ENCODE measurements around the gene PIR.
A peak's percentile ranks its signal among the peaks of the same experiment; 100 is the strongest.

Gene PIR

DNA sequence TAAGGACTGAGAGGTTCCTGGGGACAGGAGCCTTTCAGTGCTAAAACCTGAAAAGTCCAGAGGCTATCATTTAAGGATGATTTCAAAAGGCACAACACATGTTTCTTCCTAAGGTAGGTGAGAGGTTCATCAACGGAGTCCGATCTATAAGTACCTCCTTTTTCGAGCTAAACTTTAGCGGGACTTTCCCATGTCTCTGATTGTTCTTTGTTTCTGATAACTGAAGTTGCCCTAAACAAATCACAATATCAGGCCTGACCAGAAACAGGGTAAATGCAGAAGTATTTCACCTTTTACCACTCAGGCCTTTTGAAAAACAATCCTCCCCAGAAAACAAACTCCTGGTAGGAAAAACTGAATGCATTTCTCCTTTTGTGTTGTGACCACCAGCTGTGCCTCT lies 17.6 kb downstream of the PIR start:
- no peak for DNase-seq

DNA sequence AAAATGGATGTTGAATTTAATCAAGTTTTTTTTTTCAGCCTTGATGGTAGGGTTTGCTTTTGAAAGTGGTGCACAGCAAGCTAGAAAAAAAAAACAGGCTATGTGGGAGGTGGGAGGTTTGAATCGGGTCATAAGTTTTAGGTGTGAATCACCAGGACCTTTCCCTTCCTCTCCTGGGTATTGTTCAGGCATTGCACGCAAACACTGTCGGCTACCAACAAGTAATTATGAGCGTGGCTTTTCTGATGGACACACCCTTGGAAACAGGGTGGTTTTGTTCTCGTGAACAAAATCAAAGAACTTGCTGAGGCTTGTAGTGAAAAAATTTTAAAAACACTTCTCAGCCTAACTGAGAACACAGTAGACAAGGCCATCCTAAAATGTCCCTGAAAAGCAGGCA lies 18.1 kb downstream of the PIR start:
- DNase-seq: no peak

DNA sequence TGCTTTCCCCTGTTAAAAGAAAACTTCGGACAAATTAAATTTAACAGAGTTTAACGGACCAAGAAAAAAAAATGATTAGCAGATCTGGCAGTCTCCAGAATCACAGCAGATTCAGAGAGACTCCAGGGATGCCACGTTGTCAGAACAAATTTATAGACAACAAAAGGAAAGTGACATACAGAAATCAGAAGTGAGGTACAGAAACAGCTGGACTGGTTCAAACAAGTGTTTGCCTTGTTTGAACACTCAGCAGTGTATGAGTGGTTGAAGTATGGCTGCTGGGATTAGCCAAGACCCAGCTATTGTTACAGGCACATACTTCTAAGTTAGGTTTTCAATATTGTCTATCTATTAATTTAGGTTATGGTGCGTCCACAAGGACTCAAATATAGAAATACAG lies 19.1 kb downstream of the PIR start:
- DNase-seq: no peak

GRCh38 chrX:15472531-15472930 lies 20.6 kb downstream of the PIR start:
- DNase-seq: no peak

DNA sequence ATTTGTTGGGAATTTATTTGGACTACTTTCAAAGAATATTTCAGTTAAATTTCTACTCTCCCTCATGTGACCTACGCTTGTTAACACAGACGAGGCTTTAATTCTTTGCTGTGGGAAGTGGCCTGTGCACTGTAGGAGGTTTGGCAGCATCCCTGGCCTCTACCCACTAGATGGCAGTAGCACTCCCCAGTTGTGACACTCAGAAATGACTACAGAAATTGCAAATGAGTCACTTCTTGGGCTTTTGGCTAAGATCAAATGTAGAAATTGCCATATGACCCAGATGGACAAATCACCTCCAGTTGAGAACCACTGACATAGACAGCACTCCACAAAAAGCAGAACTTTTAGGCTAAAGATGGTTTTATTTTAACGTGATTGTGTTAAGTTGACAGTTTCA lies 22.1 kb downstream of the PIR start:
- peak; percentile 56 for DNase-seq

- no peak for DNase-seq
These were observed 23.5 kb downstream of the PIR start for GRCh38 chrX:15469613-15470012.

GRCh38 chrX:15468036-15468435 lies 25.1 kb downstream of the PIR start:
- no peak for DNase-seq

- DNase-seq: peak; percentile 45
These were observed 27.1 kb downstream of the PIR start for GRCh38 chrX:15465896-15466651.

DNA sequence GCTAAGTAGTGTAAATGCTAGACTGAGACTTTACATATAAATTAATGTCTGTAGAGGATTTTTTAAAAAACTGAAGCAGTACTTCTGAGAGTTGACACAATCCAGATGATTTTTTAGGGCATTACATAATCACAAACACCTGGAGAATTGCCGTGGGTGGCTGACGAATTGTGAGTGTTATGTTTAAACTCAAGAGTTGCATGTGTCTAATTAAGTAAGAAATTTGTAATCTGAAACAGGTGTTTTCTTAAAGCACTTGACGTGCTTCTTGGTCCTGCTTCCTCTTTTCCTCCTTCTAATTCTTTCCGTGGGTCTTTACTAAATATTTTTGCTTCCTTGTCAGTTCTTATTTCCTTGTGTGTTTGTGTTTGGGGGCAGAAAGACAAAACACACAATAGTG lies 27.8 kb downstream of the PIR start:
- no peak for DNase-seq

GRCh38 chrX:15464704-15465103 lies 28.4 kb downstream of the PIR start:
- DNase-seq: no peak

- no peak for DNase-seq
These were observed 41.2 kb downstream of the PIR start for GRCh38 chrX:15451913-15452312.

DNA sequence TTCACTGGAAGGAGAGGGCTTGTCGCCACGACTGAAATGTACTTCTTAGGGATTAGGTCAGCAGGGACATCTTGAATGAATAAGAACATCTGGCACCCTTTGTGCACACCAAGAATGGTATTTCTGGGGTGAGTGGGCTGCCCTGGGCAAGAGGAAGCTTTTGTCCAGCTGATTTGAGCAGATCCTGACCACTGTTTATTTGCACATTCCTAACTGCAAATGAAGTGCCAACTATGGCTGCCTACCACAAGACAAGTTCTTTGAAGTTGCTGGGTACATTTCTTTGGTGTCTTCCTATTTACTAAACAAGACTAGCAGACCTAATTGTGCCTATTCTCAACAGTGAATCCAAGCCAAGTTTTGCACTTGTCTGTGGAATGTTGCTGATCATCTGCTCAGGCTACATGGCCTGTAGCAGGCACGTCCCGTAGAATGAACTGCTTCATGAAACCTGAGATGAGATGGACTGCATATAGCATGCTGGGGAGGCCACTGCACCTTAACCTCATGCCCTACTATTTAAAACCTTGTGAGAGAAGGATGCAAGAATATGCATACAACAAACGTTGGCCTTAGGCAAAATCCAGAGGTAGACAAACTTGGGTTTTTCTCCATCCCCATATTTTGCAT lies 45.0 kb downstream of the PIR start:
- DNase-seq: no peak

GRCh38 chrX:15441464-15441863 lies 51.7 kb downstream of the PIR start:
- no peak for DNase-seq

- no peak for DNase-seq
These were observed 54.8 kb downstream of the PIR start for GRCh38 chrX:15438332-15438731.

- no peak for DNase-seq
These were observed 55.4 kb downstream of the PIR start for GRCh38 chrX:15437724-15438123.

DNA sequence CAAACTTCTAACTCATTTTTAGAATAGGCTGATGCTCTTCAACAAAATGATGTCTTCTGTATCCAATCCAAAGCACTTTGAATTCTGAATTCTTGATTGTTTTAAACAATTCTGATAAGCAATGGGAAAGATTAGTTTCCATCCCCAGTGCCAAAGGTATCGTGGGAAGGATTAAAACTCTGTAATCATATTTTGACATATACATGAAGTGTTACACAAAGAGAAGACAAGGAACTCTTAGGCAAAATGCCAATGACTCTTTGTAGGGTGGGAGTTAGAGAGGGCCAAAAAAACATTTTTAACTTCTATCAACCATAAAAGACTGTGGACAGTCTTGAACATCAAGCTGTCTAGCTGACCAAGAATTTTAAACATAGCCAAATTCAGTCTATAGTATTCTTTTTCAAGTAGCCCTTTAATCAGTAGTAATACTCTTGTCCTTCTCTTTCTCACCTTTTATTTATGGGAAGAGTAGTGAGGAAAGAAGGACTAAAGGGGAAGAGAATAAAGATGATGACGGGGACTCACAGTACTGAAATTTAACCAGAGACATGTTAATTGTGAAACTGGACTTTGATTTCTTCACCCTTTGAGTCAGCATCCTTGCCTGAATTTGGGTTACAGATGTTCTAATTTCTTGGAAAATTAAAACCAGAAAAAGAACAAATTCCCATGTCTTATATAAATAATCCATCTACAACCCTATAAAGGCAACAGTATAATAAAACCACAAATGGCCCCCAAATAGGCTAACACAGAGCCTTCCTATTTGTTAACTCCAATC lies 57.1 kb downstream of the PIR start:
- DNase-seq: no peak

DNA sequence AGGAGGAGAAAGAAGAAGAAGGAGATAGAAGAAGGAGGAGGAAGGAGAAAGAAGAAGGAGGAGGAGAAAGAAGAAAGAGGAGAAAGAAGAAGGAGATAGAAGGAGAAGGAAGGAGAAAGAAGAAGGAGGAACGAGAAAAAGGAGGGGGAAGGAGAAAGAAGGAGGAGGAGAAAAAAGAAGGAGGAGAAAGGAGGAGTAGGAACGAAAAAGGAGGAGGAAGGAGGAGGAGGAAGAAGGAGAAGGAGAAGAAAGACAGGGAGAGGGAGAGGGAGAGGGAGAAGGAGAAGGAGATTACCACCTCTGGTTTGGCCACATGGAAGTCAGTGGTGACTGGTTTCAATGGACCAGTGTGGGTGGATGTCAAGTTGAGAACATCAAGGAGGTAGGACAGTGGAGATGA lies 58.9 kb downstream of the PIR start:
- DNase-seq: no peak

DNA sequence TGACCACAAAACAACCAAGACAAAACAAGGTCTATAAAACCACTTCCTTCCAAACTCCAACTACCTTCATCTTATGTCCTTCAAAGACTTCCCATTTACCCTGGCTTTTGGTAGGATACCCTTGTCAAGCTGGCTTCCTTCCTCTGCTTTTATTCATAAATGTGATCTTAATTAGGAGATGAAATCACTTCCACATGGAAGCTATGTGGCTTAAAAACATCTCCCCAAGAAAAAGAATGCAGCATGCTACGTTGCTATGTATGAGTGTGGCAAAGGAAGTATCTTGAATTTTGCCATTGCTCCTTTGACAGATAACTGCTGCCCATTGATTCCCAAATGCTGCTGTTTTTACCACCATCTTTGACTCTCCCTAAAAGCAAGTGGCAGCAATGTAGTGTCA lies 62.5 kb downstream of the PIR start:
- no peak for DNase-seq

- DNase-seq: no peak
These were observed 63.1 kb downstream of the PIR start for GRCh38 chrX:15430076-15430475.

GRCh38 chrX:15425024-15425423 lies 68.1 kb downstream of the PIR start:
- DNase-seq: no peak

GRCh38 chrX:15418707-15419181 lies 74.4 kb downstream of the PIR start:
- DNase-seq: no peak

DNA sequence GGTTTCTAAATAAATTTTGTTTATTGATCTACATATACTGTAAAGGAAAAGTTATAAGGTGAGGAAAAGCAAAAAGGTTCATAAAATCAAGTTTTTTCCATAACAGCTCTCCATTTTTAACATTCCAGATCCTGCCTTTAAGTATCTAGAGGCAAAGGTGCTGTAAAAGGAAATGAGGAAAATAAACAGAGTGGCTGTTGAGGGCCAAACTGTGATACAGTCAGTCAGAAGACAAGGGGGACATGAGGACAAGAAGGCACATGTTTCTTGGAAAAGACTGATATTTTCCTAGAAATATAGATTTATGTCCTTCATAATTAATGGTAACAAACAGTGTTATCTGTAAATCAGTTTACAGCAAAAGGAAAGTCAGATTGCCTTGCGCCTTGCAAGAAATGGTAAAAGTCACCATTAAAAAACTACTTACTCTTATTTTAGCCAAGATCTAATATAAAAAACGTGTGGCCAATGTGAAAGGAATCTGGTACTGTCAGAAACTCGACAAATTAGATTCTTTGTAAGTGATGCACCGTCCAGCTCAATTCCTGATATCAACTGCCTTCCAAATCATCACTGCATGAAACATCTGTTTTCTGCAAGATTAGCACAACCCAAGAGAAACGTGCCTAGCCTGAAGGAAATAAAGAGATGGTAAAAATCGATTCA lies 75.0 kb downstream of the PIR start:
- DNase-seq: no peak
